ENCODE data around the gene C2CD5.
"Not testable (repeated sequence)": the region's sequence is repeated elsewhere in the genome, so short reads cannot be mapped to it uniquely, and the experiment has no call there.

C2CD5 gene

DNA sequence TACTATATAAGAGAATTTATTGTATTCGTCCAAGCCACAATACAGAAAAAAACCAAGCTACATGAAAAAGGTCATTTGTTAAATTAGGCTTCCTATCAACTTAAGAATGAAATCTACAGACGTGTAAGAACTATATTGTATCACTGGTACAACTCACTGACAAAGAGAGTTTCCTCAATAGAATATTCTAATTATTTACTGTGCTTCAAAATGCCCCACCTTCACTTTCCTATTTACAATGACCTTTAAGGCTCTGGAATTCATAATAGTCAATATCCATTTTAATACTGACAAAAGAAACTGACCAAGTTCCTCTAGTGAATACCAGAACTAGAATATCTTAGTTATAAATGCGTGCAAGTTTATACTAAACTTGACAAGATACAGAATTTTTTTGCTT, 55.9 kb downstream of the C2CD5 start:
- peaks cover 70% of the 10 kb centered on the region for H3K36me3 ChIP-seq (ENCODE audit: insufficient read depth, low read length)
- H3K9ac ChIP-seq (ENCODE audit: low read depth, low read length): no peak overlapping the region
- ATAC-seq (ENCODE audit: insufficient read depth, low read depth) (no peak), DNase-seq (no peak)
- no peak overlapping the region for H2AFZ ChIP-seq (ENCODE audit: low read depth, low read length)
- no peak overlapping the region for H3K4me2 ChIP-seq (ENCODE audit: insufficient read depth, low read length)
- no peaks in the 10 kb centered on the region for H3K27me3 ChIP-seq (ENCODE audit: insufficient read depth, low read length, poor library complexity)
- no peaks in the 10 kb centered on the region for H3K4me1 ChIP-seq (ENCODE audit: insufficient read depth, low read length)
- H3K27ac ChIP-seq (ENCODE audit: low read length): no peak overlapping the region
- H3K79me2 ChIP-seq (ENCODE audit: insufficient read depth, low read length): no peaks in the 10 kb centered on the region
- no peaks in the 10 kb centered on the region for H3K9me3 ChIP-seq (ENCODE audit: insufficient read depth, low read length, severe bottlenecking)
- no peak overlapping the region for H3K4me3 ChIP-seq (ENCODE audit: low read depth in 1 of 2, low read length in 2 of 2)
- H4K20me1 ChIP-seq (ENCODE audit: insufficient read depth, low read length): no peaks in the 10 kb centered on the region
- TF ChIP-seq CTCF (IDR thresholded peaks at IDR 0.05; ENCODE audit: borderline replicate concordance, extremely low read depth, low read length, poor library complexity, severe bottlenecking) (no peak), EZH2 (IDR thresholded peaks at IDR 0.05; ENCODE audit: borderline replicate concordance, low read depth, low read length, severe bottlenecking) (no peak)

GRCh38 chr12:22487683-22488082, 56.7 kb downstream of the C2CD5 start:
- not testable (repeated sequence) for H4K20me1 ChIP-seq (ENCODE audit: insufficient read depth, low read length); H3K79me2 ChIP-seq (ENCODE audit: insufficient read depth, low read length); H3K9ac ChIP-seq (ENCODE audit: low read depth, low read length); DNase-seq; H3K27me3 ChIP-seq (ENCODE audit: insufficient read depth, low read length, poor library complexity); H3K4me1 ChIP-seq (ENCODE audit: insufficient read depth, low read length); H3K4me3 ChIP-seq (ENCODE audit: low read depth in 1 of 2, low read length in 2 of 2); H2AFZ ChIP-seq (ENCODE audit: low read depth, low read length); H3K9me3 ChIP-seq (ENCODE audit: insufficient read depth, low read length, severe bottlenecking); ATAC-seq (ENCODE audit: insufficient read depth, low read depth); H3K4me2 ChIP-seq (ENCODE audit: insufficient read depth, low read length); H3K27ac ChIP-seq (ENCODE audit: low read length)
- H3K36me3 ChIP-seq (ENCODE audit: insufficient read depth, low read length): peaks cover 72% of the 10 kb centered on the region

GRCh38 chr12:22481547-22482104, 62.7 kb downstream of the C2CD5 start:
- Histone ChIP-seq H3K4me3 (ENCODE audit: low read depth in 1 of 2, low read length in 2 of 2) (no peak overlapping the region), H3K36me3 (ENCODE audit: insufficient read depth, low read length) (peaks cover 70% of the 10 kb centered on the region), H2AFZ (ENCODE audit: low read depth, low read length) (no peak overlapping the region), H3K27me3 (ENCODE audit: insufficient read depth, low read length, poor library complexity) (no peaks in the 10 kb centered on the region), H3K9ac (ENCODE audit: low read depth, low read length) (no peak overlapping the region), H3K79me2 (ENCODE audit: insufficient read depth, low read length) (no peaks in the 10 kb centered on the region), H4K20me1 (ENCODE audit: insufficient read depth, low read length) (no peaks in the 10 kb centered on the region), H3K4me2 (ENCODE audit: insufficient read depth, low read length) (no peak overlapping the region), H3K4me1 (ENCODE audit: insufficient read depth, low read length) (no peaks in the 10 kb centered on the region), H3K27ac (ENCODE audit: low read length) (no peak overlapping the region), H3K9me3 (ENCODE audit: insufficient read depth, low read length, severe bottlenecking) (no peaks in the 10 kb centered on the region)
- TF ChIP-seq CTCF (IDR thresholded peaks at IDR 0.05; ENCODE audit: borderline replicate concordance, extremely low read depth, low read length, poor library complexity, severe bottlenecking) (no peak), EZH2 (IDR thresholded peaks at IDR 0.05; ENCODE audit: borderline replicate concordance, low read depth, low read length, severe bottlenecking) (no peak)
- ATAC-seq (ENCODE audit: insufficient read depth, low read depth) (no peak), DNase-seq (no peak)

DNA sequence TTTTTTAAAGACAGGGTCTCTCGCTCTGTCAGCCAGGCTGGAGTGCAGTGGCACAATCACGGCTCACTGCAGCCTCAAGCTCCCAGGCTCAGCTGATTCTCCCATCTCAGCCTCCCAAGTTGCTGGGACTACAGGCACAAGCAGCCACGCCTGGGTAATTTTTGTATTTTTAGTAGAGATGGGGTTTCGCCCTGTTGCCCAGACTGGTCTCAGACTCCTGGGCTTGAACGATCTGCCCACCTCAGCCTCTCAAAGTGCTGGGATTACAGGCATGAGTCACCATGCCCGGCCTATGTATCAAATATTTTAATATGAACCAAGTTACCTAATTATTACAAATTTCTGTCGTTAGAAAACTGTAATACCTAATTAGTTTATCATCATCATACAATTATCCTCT, 63.5 kb downstream of the C2CD5 start:
- not testable (repeated sequence) for H3K79me2 ChIP-seq (ENCODE audit: insufficient read depth, low read length); H3K27me3 ChIP-seq (ENCODE audit: insufficient read depth, low read length, poor library complexity); H2AFZ ChIP-seq (ENCODE audit: low read depth, low read length); ATAC-seq (ENCODE audit: insufficient read depth, low read depth); H3K4me3 ChIP-seq (ENCODE audit: low read depth in 1 of 2, low read length in 2 of 2); H3K4me1 ChIP-seq (ENCODE audit: insufficient read depth, low read length); H3K9me3 ChIP-seq (ENCODE audit: insufficient read depth, low read length, severe bottlenecking); H4K20me1 ChIP-seq (ENCODE audit: insufficient read depth, low read length); DNase-seq; H3K9ac ChIP-seq (ENCODE audit: low read depth, low read length); H3K27ac ChIP-seq (ENCODE audit: low read length); H3K4me2 ChIP-seq (ENCODE audit: insufficient read depth, low read length)
- H3K36me3 ChIP-seq (ENCODE audit: insufficient read depth, low read length): peaks cover 69% of the 10 kb centered on the region

Data from DND-41 (cell line).